Measurements from ENCODE around the gene DRGX. TPM values are rescaled to one million over a fixed set of nuclear protein-coding genes. Genes with fewer than 3 reads are reported as not detected.

The DRGX gene
- total RNA-seq, 4 donors from 2014 or later, result not detected

GRCh38 chr10:49366460-49366859 is 29.4 kb downstream of the DRGX start:
- Histone ChIP-seq H3K27ac (no peak overlapping the region), H3K4me1 (no peaks in the 10 kb centered on the region), H3K36me3 (no peaks in the 10 kb centered on the region), H3K4me3 (no peak overlapping the region), H3K27me3 (no peaks in the 10 kb centered on the region), H3K9me3 (no peaks in the 10 kb centered on the region)
- no peak for TF ChIP-seq EP300 (IDR thresholded peaks at IDR 0.05)
- TF ChIP-seq POLR2A (IDR thresholded peaks at IDR 0.05), result no peak
- no peak for TF ChIP-seq CTCF (IDR thresholded peaks at IDR 0.05)
- no peak for DNase-seq (ENCODE audit: low spot score in 2 of 2)
- WGBS, 2 donors, result 81 to 91% methylated on average over 4 of the region's 4 CpGs

GRCh38 chr10:49365675-49366415 is 30.0 kb downstream of the DRGX start:
- no peaks in the 10 kb centered on the region for H3K4me1 ChIP-seq
- H3K4me3 ChIP-seq, result no peak overlapping the region
- H3K36me3 ChIP-seq, result no peaks in the 10 kb centered on the region
- no peak overlapping the region for H3K27ac ChIP-seq
- 78 to 81% methylated on average over 18 to 20 of the region's 23 CpGs for WGBS, 2 donors
- DNase-seq (ENCODE audit: low spot score in 2 of 2), result no peak
- no peaks in the 10 kb centered on the region for H3K27me3 ChIP-seq
- TF ChIP-seq EP300 (IDR thresholded peaks at IDR 0.05) (no peak), CTCF (IDR thresholded peaks at IDR 0.05) (no peak), POLR2A (IDR thresholded peaks at IDR 0.05) (no peak)
- no peaks in the 10 kb centered on the region for H3K9me3 ChIP-seq

GRCh38 chr10:49365275-49365674 is 30.6 kb downstream of the DRGX start:
- WGBS, 2 donors, result 85 to 87% methylated on average over 3 of the region's 3 CpGs
- TF ChIP-seq CTCF (IDR thresholded peaks at IDR 0.05) (no peak), EP300 (IDR thresholded peaks at IDR 0.05) (no peak), POLR2A (IDR thresholded peaks at IDR 0.05) (no peak)
- Histone ChIP-seq H3K4me3 (no peak overlapping the region), H3K4me1 (no peaks in the 10 kb centered on the region), H3K36me3 (no peaks in the 10 kb centered on the region), H3K9me3 (no peaks in the 10 kb centered on the region), H3K27me3 (no peaks in the 10 kb centered on the region), H3K27ac (no peak overlapping the region)
- DNase-seq (ENCODE audit: low spot score in 2 of 2), result no peak

DNA sequence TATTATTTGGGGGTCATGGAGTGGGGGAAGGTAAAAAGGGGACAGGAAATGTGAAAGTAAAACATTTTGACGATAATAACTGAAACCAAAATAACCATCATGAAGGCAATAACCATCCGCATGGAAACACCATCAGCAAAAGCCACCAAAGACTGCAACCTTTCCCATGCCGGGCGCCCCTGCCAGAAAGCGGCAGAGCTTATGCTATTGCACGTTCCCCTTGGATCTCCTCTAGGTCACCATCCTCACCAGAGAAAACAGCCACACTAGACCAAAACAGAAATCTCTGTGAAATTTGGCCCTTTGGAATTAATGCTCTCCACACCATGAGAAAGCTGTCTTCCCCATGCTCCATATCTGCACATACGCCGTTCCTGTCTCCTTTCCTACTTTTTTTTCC is 31.1 kb downstream of the DRGX start:
- DNase-seq (ENCODE audit: low spot score in 2 of 2), result no peak
- H3K9me3 ChIP-seq, result no peaks in the 10 kb centered on the region
- no peak overlapping the region for H3K27ac ChIP-seq
- no peak overlapping the region for H3K4me3 ChIP-seq
- H3K27me3 ChIP-seq, result no peaks in the 10 kb centered on the region
- WGBS, 2 donors, result 89% methylated on average over 8 of the region's 8 CpGs
- no peaks in the 10 kb centered on the region for H3K4me1 ChIP-seq
- H3K36me3 ChIP-seq, result no peaks in the 10 kb centered on the region
- no peak for TF ChIP-seq POLR2A (IDR thresholded peaks at IDR 0.05)
- TF ChIP-seq EP300 (IDR thresholded peaks at IDR 0.05), result no peak
- TF ChIP-seq CTCF (IDR thresholded peaks at IDR 0.05), result no peak

DNA sequence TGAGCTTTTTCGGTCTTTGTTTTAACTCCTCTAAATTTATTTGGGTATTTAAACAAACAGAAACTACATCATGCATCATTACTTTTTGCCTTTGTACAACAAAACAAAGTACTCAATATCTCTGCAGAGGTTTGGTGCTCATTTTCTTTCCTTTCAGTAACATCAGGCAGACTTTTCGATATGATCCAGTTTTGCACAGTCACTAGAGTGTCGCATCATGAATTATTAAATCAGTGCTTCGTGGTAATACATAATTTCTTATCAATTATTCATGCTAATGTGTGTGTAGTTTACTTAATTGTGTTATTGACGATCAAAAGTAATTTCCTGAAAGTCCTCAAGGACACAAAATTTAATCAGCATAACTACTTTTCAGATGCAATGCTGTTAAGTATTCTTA is 31.8 kb downstream of the DRGX start:
- Histone ChIP-seq H3K27ac (no peak overlapping the region), H3K4me1 (no peaks in the 10 kb centered on the region), H3K27me3 (no peaks in the 10 kb centered on the region), H3K9me3 (no peaks in the 10 kb centered on the region), H3K4me3 (no peak overlapping the region), H3K36me3 (no peaks in the 10 kb centered on the region)
- no peak for DNase-seq (ENCODE audit: low spot score in 2 of 2)
- TF ChIP-seq POLR2A (IDR thresholded peaks at IDR 0.05) (no peak), EP300 (IDR thresholded peaks at IDR 0.05) (no peak), CTCF (IDR thresholded peaks at IDR 0.05) (no peak)
- WGBS, 2 donors, result 86% methylated on average over 5 of the region's 5 CpGs

Data from tibial nerve (tissue), 4 donors.